HG03565 (cell line): Measurements from ENCODE around the gene TMEM91.

Experiments
- ATAC-seq: cut with Tn5 transposase; IDR thresholded peaks from one replicate; pipeline ENCODE4 v1.9.1; 2021; ENCODE audit warnings: mild to moderate bottlenecking, moderate library complexity; ENCODE audit not compliant: unreplicated experiment

Gene TMEM91

DNA sequence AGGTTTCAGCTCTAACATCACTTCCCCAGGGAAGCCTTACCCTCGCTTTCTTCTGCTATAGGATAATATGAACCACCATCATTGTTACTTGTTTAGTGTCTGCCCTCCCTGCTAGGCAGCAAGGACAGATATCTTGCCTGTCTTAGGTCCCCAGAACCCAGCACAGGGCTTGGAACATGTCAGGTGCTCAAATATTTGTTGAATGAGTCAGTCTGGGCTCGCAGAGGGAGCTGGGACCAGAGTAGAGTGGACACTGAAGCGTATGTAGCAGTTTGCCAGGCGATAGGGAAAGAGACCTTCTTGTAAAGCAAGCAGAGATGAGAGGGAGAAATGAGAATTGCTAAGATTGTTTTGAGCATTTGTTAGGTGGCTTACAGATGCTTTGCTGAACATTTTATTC lies 33.0 kb downstream of the TMEM91 start:
- no peak for ATAC-seq

- ATAC-seq: no peak
Observed at GRCh38 chr19:41410336-41411054, 34.2 kb downstream of the TMEM91 start.

- ATAC-seq: no peak
Observed at GRCh38 chr19:41411100-41411967, 35.0 kb downstream of the TMEM91 start.

DNA sequence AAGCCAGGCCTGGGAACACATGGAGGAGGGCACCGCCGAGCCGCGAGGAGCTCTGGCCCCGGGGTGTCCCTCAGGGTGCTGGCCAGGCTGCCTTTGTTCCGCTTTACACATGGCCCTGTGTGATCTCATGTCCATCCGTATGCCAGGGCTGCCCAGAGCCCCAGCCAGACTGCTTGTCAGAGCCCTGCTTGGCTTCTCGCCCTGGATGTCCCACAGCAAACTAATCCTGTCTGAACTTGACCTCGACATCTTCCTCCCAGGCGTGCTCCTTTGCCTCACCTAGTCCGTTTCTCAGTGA lies 35.6 kb downstream of the TMEM91 start:
- no peak for ATAC-seq

DNA sequence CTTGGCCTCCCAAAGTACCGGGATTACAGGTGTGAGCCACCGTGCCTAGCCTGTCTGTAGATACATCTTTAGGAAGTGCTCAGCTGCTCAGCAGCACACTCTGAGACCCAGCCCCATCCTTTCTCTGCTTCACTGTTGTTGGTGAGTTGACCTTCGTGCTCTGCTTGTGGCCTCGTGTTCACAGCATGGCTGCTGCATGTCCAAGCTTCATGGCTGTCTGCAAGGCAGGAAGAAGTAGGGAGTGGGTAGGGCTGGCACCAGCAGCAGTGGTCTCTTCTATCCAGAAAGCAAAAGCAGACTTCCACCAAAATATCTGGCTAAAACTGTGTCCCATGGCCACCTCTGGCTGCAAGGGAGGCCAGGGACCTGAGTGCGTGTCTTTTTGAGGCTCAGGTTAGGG lies 36.6 kb downstream of the TMEM91 start:
- ATAC-seq: no peak

GRCh38 chr19:41413947-41414346 lies 37.6 kb downstream of the TMEM91 start:
- ATAC-seq: no peak

DNA sequence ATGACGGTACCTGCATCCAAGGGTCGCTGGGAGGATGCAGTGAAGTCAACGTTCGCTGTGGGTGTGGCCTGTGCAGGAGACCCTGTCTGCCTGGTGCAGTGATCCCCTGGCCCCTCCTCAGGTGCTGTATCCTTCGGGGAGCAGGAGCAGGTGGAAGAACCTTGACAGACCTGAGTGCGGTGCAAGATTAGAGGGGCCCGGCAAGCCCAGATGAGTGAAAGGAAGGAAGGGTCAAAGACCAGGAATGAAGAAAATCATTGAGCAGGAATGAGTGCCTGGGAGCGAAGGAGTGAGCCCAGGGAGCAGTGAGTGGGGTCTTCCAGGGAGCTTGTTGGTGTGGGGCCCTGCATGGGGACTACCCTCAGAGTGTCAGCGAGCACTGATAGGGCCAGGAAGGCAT lies 38.1 kb downstream of the TMEM91 start:
- no peak for ATAC-seq

DNA sequence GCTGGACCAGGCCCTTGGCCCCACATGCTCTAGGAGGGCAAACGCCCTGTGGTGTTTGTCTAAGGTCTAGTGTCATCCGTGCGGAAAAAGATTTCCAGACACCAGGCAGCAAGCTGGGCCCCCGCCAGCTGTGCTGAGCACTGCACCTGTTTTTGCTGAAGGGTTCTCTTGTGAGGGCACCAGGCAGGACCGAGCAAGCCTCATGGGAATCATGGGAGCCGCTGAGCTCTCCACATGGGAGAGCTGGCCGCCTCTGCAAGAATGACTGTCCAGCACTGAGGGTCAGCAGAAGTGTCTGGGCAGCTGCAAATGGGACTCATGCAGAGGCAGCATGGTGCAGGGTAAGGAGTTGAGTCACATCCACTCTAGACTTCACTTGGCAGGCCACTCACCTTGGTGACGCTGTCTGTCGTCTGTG lies 38.8 kb downstream of the TMEM91 start:
- no peak for ATAC-seq

DNA sequence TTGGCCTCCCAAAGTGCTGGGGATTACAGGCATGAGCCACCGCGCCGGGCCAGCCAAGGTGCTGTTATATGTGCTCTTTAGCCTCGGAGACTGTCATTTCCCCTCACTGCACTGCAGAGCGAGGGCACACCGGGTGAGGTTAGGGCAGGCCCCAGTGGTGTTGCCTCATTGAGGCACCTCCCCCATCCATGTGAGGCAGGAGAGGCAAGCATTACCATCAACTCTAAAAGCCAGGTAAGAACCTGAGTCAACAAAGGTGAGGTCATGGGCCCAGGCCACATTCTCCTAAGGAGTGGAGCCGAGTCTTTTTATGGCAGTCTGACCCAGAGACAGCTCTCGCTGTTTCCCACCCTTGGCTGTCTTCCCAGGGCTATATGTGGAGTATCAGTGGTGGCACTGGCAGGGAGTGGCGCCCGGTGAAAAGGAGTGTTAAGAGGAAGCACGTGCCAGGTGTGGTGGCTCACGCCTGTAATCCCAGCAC lies 39.9 kb downstream of the TMEM91 start:
- ATAC-seq: no peak

- no peak for ATAC-seq
Observed at GRCh38 chr19:41420101-41420880, 44.0 kb downstream of the TMEM91 start.

DNA sequence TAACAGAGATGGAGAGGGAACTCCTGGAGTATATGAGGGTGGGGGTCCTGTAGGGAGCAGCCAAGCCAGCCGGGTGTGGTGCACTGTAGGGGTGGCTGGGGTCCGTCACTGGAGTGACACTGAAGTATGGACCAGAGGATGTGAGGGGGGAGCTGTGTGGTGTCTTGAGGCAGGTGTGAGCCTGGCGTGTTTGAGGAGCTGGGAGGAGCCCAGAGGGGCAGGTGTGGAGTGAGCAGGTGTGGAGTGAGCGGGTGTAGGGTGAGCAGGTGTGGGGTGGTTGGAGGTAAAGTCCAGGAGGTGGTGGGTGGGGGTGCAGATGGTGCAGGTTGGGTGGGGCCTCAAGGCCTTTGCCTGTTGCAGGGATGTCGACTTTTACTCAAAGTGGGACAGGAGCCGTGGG lies 45.0 kb downstream of the TMEM91 start:
- ATAC-seq: no peak

GRCh38 chr19:41421973-41422372 lies 45.6 kb downstream of the TMEM91 start:
- ATAC-seq: no peak

DNA sequence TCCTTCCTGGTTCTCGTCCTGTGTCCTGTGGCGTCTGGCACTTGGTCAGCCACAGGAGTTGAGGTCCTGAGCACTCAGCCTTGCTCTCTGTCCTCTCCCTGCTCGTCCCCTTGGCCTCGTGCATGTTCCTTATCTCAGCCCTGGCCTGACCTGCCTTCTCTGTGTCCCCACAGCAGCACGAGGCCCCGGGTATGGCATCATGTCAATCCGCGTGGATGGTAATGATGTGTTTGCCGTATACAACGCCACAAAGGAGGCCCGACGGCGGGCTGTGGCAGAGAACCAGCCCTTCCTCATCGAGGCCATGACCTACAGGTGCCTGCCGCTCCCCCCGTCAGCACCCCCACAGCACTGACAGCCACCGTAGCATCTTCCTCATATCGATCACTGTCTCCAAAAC lies 46.1 kb downstream of the TMEM91 start:
- no peak for ATAC-seq

DNA sequence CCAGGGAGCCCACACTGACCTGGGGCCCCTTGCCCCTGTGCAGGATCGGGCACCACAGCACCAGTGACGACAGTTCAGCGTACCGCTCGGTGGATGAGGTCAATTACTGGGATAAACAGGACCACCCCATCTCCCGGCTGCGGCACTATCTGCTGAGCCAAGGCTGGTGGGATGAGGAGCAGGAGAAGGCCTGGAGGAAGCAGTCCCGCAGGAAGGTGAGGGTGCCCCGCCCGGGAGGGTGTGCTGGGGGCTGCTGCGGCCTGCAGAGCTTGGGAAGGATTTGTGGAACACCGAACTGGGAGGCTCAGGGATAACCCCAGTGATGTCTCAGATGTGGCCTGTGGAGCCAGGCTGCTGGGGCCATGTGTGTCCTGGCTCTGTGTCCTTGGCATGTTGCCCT lies 46.6 kb downstream of the TMEM91 start:
- ATAC-seq: no peak

GRCh38 chr19:41424335-41425173 lies 48.2 kb downstream of the TMEM91 start:
- ATAC-seq: no peak

GRCh38 chr19:41425174-41426115 lies 49.1 kb downstream of the TMEM91 start:
- ATAC-seq: no peak

DNA sequence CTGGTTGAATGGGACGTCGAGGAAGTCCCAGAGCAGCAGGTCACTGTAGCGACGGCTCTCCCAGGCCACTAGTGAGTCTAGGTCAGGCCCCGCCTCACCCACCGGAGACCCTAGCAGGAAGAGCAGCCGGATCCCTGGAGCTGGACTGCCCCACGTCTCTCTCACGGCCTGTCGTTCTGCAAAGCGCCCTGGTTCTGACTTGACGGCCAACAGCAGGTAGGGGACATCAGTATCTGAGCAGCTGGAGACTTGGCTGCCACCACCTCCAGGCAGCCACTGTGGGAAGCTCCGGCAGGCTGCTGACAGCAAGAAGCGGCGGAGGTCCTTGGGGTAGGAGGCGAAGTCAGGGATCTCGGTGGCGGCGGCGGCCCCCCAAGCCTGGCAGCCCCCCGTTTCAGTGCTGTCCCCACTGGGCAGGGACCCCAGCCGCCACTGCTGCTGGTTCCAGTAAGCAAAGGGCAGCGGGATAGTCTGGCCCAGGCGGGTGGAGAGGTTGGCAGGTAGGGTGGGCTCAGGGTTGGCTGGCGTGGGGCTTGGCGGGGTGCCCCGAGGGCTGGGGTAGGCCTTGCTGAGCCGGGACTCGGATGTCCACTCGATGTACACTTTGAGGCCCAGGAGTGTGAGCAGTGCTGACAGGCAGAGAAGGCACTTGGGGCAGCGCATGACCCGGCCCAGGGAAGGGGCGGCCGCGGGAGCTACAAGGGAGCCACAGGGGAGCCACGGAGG lies 49.9 kb downstream of the TMEM91 start:
- no peak for ATAC-seq

- no peak for ATAC-seq
Observed at GRCh38 chr19:41426952-41427646, 50.8 kb downstream of the TMEM91 start, which contains the start of gene B3GNT8. B3GNT8 (minus strand) TSS chr19:41427374; CDS start chr19:41426778, 596 bp downstream.
